GM10248 (cell line): ENCODE measurements around the gene OFD1.

Source experiments
- CTCF ChIA-PET: fragments of 300-600 bp; sonication (Branson Sonifier 250); formaldehyde crosslinking; extraction: SDS; loops from one replicate; lab custom pipeline; 2021; ENCODE audit warnings: antibody characterized with exemption; lab: Yijun Ruan, JAX
- POLR2A ChIA-PET: fragments of 350-650 bp; sonication (Branson Sonifier 250); formaldehyde crosslinking; extraction: SDS; loops from one replicate; lab custom pipeline; 2020; ENCODE audit warnings: antibody characterized with exemption; lab: Yijun Ruan, JAX
- DNase-seq: peaks from one replicate; pipeline ENCODE4 v3.0.0; 2012; ENCODE audit errors: extremely low spot score
- TF ChIP-seq, protein P1 (sequence below): IDR thresholded peaks from 2 replicates; pipeline ENCODE4 v1.5.1; 2012; ENCODE audit warnings: mild to moderate bottlenecking, low read depth; ENCODE audit errors: extremely low read depth, missing control alignments, control extremely low read depth

OFD1 gene

DNA sequence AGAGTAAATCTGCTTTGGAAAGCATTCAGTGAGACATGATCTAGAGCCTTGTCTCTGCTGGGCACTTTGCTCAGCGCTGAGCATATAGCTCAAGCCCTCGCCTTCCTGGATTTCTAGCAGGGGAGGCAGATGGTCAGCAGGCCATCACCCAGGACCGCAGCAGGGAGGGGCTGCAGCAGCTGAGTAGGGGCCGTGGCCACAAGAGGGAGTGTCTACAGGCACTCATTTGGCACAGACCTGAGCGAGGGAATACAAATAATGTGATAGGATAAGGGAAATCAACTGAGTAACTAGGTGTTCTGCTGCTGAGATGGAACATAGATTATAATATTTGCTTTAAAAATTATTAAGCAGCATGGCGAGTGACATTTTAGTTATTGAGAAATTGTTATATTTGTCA is 30.2 kb downstream of the OFD1 start:
- ChIA-PET CTCF (no interaction called here), POLR2A (no interaction called here)
- no peak for DNase-seq
- TF ChIP-seq, protein P1, sequence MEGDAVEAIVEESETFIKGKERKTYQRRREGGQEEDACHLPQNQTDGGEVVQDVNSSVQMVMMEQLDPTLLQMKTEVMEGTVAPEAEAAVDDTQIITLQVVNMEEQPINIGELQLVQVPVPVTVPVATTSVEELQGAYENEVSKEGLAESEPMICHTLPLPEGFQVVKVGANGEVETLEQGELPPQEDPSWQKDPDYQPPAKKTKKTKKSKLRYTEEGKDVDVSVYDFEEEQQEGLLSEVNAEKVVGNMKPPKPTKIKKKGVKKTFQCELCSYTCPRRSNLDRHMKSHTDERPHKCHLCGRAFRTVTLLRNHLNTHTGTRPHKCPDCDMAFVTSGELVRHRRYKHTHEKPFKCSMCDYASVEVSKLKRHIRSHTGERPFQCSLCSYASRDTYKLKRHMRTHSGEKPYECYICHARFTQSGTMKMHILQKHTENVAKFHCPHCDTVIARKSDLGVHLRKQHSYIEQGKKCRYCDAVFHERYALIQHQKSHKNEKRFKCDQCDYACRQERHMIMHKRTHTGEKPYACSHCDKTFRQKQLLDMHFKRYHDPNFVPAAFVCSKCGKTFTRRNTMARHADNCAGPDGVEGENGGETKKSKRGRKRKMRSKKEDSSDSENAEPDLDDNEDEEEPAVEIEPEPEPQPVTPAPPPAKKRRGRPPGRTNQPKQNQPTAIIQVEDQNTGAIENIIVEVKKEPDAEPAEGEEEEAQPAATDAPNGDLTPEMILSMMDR: no peak

DNA sequence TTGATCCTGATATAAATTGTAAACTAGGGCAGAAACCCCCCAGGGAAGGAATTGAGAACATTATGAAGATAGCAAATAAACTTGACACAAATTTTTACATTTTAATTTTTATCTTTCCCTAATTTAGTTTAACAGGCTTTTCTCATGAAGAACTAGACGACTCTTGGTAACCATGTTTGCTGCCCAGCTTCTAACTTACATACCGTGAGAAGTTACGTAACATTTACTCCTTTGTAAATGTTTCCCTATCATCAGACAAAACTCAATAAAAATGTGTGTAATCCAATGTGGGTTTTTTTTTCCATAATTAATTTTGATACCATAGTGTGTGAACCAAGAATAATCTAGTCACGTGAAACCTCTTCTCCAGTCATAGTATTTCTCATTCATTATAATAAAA is 34.4 kb downstream of the OFD1 start:
- POLR2A ChIA-PET: no interaction called here
- TF ChIP-seq, protein P1: no peak
- DNase-seq: no peak
- CTCF ChIA-PET: no interaction called here

DNA sequence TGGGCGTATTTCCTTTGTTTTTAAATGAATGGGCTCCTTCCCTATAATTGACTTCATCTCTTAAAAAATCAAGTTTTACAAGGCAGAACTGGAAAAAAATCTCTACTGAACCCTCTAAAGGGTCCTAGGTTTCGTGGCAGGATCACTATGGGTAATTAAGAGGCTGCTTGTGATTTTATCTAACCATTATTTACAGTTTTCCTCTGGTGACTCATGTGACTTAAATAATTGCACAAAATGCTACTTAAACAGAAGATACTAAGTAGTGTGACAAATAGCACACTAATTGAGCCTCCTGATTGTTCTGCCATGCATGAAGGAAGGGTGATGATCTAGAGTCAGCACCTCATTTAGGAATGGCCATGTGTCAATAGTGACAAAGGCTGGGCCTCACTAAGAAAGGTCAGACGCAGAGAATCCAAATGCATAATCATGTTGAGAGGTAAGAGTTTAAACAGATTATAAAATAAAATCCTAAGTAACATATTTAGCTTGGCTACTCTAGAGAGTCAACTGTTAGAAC is 35.5 kb downstream of the OFD1 start:
- ChIA-PET POLR2A (no interaction called here), CTCF (no interaction called here)
- DNase-seq: no peak
- TF ChIP-seq, protein P1: no peak

DNA sequence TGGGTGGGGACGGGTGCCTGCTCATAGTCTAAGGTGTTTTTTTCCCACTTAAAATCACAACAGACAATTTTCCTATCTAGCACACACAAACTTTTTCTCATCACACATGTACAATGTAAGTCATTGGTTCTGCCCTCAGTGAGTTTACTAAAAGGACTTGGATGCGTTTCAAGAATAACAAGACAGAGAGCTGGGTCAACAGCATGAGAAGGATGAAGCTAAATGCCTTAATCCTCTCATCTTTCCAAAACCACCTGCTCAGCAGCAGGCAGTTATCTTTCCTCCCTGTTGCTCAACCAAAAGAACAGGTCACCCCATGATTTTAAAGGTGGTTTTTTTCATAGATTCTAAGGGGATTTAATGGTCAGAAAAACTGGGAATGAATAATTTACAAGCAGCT is 40.1 kb downstream of the OFD1 start:
- no peak for DNase-seq
- ChIA-PET POLR2A (no interaction called here), CTCF (interaction anchor here (1.1 to 1.2 kb wide), 2 partner anchors 12 to 128 kb away, joined by 3 to 4 read pairs; no protein-coding TSS in a partner anchor)
- TF ChIP-seq, protein P1: no peak

DNA sequence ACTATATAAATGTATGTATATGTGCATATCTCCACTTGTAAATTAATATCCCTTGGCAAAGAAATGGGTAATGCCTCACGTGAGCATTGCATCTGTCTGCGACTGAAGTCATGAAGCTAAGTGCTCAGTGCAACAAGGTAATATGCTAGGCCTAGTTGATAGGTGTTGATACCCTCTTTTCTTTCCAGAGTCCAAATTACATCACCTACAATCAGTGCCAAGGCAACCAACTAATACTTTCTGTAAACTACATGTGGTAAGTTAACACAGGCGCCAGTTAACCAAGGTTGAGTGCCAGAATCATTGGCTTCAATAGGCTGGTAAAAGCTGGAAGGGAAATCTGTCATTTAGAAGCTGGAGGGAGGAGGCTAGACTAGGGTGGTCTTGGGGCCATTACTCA is 41.3 kb downstream of the OFD1 start:
- TF ChIP-seq, protein P1: no peak
- CTCF ChIA-PET: interaction anchor here (0.7 to 1.2 kb wide), 2 partner anchors 9 to 13 kb away, joined by 3 to 4 read pairs; no protein-coding TSS in a partner anchor
- no peak for DNase-seq
- POLR2A ChIA-PET: no interaction called here

DNA sequence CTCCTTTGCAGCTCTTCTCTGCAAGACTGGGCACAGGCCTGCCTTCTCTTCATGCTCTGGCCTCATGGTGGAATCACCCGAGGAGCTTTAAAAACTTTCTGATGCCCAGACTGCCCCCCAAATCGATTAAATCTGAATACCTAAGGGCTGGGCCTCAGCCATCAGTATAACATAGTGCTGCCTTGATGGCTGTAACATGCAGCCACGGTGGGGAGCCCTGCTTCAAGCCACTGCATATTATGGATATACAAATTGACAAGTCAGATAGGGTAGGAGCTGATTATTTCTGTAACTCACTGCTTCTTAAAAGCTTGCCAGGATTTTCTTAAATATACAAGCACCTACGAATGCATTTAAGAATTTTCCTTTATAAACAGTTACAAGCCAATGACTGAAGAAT is 41.8 kb downstream of the OFD1 start:
- no peak for DNase-seq
- TF ChIP-seq, protein P1: no peak
- CTCF ChIA-PET: no interaction called here
- POLR2A ChIA-PET: no interaction called here
